Measurements from ENCODE around the gene RNASE11.

GRCh38 chr14:20611277-20611676 lies 23.5 kb upstream of the RNASE11 start:
- TF ChIP-seq CTCF (IDR thresholded peaks at IDR 0.05; ENCODE audit: insufficient read depth, low read length, poor library complexity, severe bottlenecking) = no peak
- no peak for TF ChIP-seq EZH2phosphoT487 (conservative IDR thresholded peaks at IDR 0.05; ENCODE audit: low read length)
